GM12878 (cell line): ENCODE data around the gene NPHP1.

Source experiments
- MYC ChIP-seq: IDR thresholded peaks from 2 replicates; pipeline ENCODE4 v1.6.1; 2011; ENCODE audit warnings: mild to moderate bottlenecking, low read length, moderate library complexity, inconsistent platforms; ENCODE audit not compliant: insufficient read depth, insufficient replicate concordance, insufficient read length, severe bottlenecking
- RCOR1 ChIP-seq: conservative IDR thresholded peaks from 2 replicates; pipeline ENCODE4 v1.6.1; 2012; ENCODE audit warnings: low read depth, low read length, improper control_type of control experiment
- TF ChIP-seq, protein P1 (sequence below), 3 experiments: IDR thresholded peaks in 2 of 3; conservative IDR thresholded peaks in 1 of 3; 2 replicates each; pipeline ENCODE4 v1.5.1; 2011; ENCODE audit warnings: low read depth in 3 of 3, low read length in 3 of 3, mild to moderate bottlenecking in 3 of 3, control low read depth in 2 of 3, moderate library complexity in 2 of 3, inconsistent platforms in 1 of 3, mixed read lengths in 1 of 3; ENCODE audit not compliant: control insufficient read depth in 2 of 3, insufficient read depth in 1 of 3; ENCODE audit errors: extremely low read depth in 1 of 3
- TF ChIP-seq, protein P2 (sequence below): IDR thresholded peaks from 2 replicates; pipeline ENCODE4 v1.6.1; 2011; ENCODE audit warnings: borderline replicate concordance, low read depth, mild to moderate bottlenecking, moderate library complexity, mixed read lengths, low read length; ENCODE audit not compliant: insufficient read depth; ENCODE audit errors: extremely low read length

DNA sequence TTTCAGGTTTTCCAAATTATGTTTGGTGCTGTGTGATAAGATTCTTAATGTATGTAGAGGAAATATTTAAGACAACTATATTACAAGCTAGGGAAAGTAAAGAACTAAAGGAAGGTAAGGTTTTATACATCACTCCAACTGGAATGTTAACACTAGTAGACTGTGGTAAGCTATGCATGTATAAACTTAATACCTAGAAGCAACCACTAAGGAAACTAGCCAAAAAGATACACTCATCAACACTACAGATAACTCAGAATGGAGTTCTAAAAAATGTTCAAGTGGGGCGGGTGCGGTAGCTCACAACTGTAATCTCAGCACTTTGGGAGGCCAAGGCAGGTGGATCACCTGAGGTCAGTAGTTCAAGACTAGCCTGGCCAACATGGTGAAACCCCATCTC lies 51.4 kb downstream of the NPHP1 start:
- TF ChIP-seq MYC, result no peak
- TF ChIP-seq, protein P1, sequence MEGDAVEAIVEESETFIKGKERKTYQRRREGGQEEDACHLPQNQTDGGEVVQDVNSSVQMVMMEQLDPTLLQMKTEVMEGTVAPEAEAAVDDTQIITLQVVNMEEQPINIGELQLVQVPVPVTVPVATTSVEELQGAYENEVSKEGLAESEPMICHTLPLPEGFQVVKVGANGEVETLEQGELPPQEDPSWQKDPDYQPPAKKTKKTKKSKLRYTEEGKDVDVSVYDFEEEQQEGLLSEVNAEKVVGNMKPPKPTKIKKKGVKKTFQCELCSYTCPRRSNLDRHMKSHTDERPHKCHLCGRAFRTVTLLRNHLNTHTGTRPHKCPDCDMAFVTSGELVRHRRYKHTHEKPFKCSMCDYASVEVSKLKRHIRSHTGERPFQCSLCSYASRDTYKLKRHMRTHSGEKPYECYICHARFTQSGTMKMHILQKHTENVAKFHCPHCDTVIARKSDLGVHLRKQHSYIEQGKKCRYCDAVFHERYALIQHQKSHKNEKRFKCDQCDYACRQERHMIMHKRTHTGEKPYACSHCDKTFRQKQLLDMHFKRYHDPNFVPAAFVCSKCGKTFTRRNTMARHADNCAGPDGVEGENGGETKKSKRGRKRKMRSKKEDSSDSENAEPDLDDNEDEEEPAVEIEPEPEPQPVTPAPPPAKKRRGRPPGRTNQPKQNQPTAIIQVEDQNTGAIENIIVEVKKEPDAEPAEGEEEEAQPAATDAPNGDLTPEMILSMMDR (IDR thresholded peaks at IDR 0.05 in 2 of 3, conservative IDR thresholded peaks at IDR 0.05 in 1 of 3; ENCODE audit: control insufficient read depth in 2 of 3, extremely low read depth in 1 of 3, insufficient read depth in 1 of 3, low read depth in 3 of 3, low read length in 3 of 3), result no peak
- TF ChIP-seq, protein P2, sequence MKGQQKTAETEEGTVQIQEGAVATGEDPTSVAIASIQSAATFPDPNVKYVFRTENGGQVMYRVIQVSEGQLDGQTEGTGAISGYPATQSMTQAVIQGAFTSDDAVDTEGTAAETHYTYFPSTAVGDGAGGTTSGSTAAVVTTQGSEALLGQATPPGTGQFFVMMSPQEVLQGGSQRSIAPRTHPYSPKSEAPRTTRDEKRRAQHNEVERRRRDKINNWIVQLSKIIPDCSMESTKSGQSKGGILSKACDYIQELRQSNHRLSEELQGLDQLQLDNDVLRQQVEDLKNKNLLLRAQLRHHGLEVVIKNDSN, result no peak
- no peak for TF ChIP-seq RCOR1
